Motor neuron (in vitro differentiated cells): Measurements from ENCODE around the gene STK39. TPM values are rescaled to one million over a fixed set of nuclear protein-coding genes. Genes with fewer than 3 reads are reported as not detected.
"Not testable (repeated sequence)": the region's sequence is repeated elsewhere in the genome, so short reads cannot be mapped to it uniquely, and the experiment has no call there.

Experiments used
- ATAC-seq, 8 experiments: fragments of 200-7000 bp; cut with Tn5 transposase; replicated peaks in 6 of 8; 2 replicates each; pipeline ENCODE4 v1.8.0; 2021; ENCODE audit warnings: mild to moderate bottlenecking in 8 of 8, moderate library complexity in 8 of 8
- H3K27ac ChIP-seq, 2 donors: fragments of 250-450 bp; sonication (Bioruptor Pico); 2 replicates each; pipeline ENCODE4 v1.9.0; 2021; ENCODE audit warnings: antibody characterized with exemption in 2 of 2, mild to moderate bottlenecking in 2 of 2, moderate library complexity in 1 of 2
- H3K4me1 ChIP-seq, 2 donors: fragments of 250-450 bp; sonication (Bioruptor Pico); replicated peaks in 1 of 2; 2 replicates each; pipeline ENCODE4 v1.6.1; 2021; ENCODE audit warnings: antibody characterized with exemption in 2 of 2, mild to moderate bottlenecking in 2 of 2, moderate library complexity in 1 of 2
- H3K4me3 ChIP-seq, 5 donors: fragments of 250-450 bp; sonication (Bioruptor Pico); 2 replicates each; pipeline ENCODE4 v1.9.0; 2021; ENCODE audit warnings: antibody characterized with exemption in 5 of 5, mild to moderate bottlenecking in 5 of 5, moderate library complexity in 4 of 5
- WGBS, 10 experiments: fragments of 450-650 bp; shearing (Covaris generic); methylation state at CpG; one replicate each; pipeline ENCODE4 v1.0.0; 2022; 5-methylcytosine and 5-hydroxymethylcytosine counted together
- in situ Hi-C, 9 experiments: fragments of 400-800 bp; cut with MboI; loops; one replicate each; pipeline ENCODE4 v1.15.0; 2021; ENCODE audit warnings: low sequenced_read_pairs in 9 of 9, low pct_unique_long_range_greater_than_20kb in 2 of 9; ENCODE audit not compliant: unreplicated experiment in 9 of 9
- total RNA-seq, 8 experiments: library from RNA; unstranded; fragments of 300-600 nt; gene quantifications; 2 replicates each; pipeline versions ENCODE4 v1.2.3 to v1.2.4, GENCODE V29; 2022

STK39 gene
- total RNA-seq, 8 experiments from 2014 or later, result 12.3 to 43.3 (median 30.2) TPM

DNA sequence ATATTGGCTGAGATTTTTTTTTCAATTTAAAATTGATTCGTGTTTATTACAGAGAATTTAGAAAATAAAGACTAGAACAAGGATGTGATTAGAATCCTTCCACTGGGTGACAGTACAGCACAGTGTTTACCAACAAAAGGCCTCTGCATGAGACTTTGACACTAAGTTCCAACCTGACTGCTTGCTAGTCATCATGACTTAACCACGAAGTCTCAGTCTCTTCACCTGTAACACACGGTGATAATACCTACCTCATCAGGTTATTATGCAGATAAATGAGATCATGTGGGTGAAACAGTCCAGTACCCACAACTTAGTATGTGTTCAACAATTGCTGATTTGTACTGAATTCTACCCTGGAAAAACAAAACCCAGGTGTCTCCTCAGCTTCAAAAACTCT lies 151.2 kb downstream of the STK39 start:
- in situ Hi-C loops, result no loop called here
- H3K4me3 ChIP-seq, result no peak overlapping the region
- H3K27ac ChIP-seq, result no peak overlapping the region
- no peak for ATAC-seq
- no peaks in the 10 kb centered on the region for H3K4me1 ChIP-seq
- 78 to 100% (median 96%) methylated on average over 1 to 3 of the region's 3 CpGs for WGBS, 10 experiments

DNA sequence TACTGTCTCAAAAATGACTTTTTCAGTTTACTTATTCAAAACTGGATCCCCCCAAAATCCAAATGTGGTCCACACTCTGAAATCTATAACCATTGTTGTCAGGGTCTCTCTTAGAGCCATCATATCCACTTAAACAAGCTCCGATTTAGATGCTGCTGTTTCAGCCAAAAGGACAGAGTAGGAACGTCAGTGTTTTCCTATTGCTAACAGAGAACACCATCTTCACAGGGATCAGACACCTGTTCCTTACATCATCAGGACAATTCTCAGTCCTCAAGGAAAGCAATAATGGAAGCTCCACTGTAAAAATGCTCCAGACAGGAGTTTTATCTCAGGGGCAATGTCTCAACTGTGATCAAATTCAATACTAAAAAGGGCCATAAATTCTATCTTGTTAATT lies 155.4 kb downstream of the STK39 start:
- Histone ChIP-seq H3K4me1 (no peaks in the 10 kb centered on the region), H3K27ac (no peak overlapping the region), H3K4me3 (no peak overlapping the region)
- WGBS, 10 experiments, result 76 to 100% (median 93%) methylated on average over 1 to 2 of the region's 2 CpGs; no CpG with 5 or more reads in 1 of the 10 experiments
- ATAC-seq, result no peak
- in situ Hi-C loops, result no loop called here

DNA sequence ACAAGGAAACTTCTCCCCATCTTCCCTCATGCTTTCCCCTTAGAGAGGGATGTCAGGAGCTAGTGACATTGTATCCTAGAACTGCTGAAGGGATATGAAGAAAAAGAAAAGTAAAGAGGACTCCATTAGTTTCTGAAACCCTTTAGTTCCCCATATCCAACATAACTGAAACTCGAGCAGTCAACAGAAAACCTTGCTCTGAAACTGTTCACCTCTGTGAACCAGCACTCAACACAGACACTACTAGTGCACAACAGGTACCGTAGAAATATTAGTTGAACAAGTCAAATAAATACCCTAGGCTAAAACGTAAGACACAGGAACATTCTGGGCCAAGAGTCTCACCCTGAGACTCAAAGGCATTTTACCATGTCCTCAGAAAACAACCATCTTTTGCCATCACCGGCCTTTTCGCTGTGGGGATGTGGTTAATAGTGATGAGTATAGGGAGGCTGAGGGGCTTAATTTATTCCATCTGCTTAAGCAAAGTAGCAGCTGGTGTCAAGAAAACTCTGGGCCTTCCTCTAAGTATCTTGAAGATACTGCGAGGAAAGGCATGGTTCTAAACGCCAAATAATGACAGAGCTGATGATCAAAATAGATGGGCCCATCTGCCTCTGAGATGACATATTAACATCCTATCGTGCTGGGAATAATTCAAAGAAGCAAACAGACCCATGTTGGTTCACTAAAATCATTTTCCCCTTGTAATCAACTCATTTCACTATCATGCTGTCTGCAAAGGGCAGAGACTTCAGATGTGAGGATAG lies 156.8 kb downstream of the STK39 start:
- H3K4me1 ChIP-seq, result no peaks in the 10 kb centered on the region
- 42 to 100% (median 86%) methylated on average over 1 to 6 of the region's 8 CpGs for WGBS, 10 experiments
- in situ Hi-C loops, result no loop called here
- ATAC-seq, result no peak
- no peak overlapping the region for H3K4me3 ChIP-seq
- H3K27ac ChIP-seq, result no peak overlapping the region

- ATAC-seq, result no peak
- whole genome bisulfite sequencing, 10 experiments, result 67 to 100% (median 100%) methylated on average over 1 of the region's 1 CpG; no CpG with 5 or more reads in 1 of the 10 experiments
- in situ Hi-C loops, result no loop called here
- no peak overlapping the region for H3K27ac ChIP-seq
- no peak overlapping the region for H3K4me3 ChIP-seq
- H3K4me1 ChIP-seq, result peaks cover 0 to under 1% of the 10 kb centered on the region in 2 donors
Observed at GRCh38 chr2:168089200-168089599, 158.2 kb downstream of the STK39 start.

DNA sequence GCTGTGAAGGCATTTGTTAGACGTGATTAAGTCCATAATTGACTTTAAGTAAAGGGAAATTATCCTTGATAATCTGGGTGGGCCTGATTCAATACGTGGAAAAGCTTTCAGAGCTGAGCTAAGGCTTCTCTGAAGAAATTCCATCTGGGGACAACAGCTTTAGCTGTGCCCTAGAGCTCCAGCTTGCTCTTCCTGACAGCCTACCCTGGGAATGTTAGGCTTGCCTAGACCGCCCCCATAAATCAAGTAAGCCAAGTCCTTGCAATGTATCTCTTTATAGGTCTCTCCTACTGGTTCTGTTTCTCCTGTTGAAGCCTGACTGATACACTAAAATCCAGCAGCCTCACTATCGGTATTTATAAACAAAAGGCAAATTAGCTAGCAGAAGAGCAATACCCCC lies 160.0 kb downstream of the STK39 start:
- no peak overlapping the region for H3K27ac ChIP-seq
- in situ Hi-C loops, result no loop called here
- WGBS, 10 experiments, result 79 to 100% (median 92%) methylated on average over 1 to 4 of the region's 4 CpGs; no CpG with 5 or more reads in 3 of the 10 experiments
- H3K4me1 ChIP-seq, result peaks cover 0 to 6% of the 10 kb centered on the region in 2 donors
- H3K4me3 ChIP-seq, result no peak overlapping the region
- no peak for ATAC-seq

DNA sequence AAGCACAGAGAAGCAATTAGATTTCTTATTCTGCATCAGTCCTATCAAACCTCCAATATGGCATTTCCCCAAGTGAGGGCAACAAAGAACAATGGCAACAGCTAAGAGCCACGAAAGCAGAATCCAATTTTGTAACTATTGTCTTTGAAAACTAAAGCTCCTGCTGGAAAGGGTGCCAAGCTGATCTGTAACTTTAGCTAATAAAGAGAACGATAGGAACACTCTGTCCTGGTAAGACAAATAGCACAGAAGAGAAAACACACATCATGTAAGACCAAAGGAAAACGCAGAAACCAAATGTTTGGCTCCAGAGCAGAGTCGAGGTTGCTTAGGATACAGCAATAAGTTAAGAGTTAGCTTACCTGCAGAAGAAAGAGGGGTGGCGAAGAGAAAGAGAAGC lies 160.5 kb downstream of the STK39 start:
- ATAC-seq, result peak in 1 of 8 experiments; percentile 79
- Histone ChIP-seq H3K27ac (no peak overlapping the region), H3K4me1 (peaks cover 0 to 6% of the 10 kb centered on the region in 2 donors), H3K4me3 (no peak overlapping the region)
- 54 to 100% (median 87%) methylated on average over 1 to 5 of the region's 5 CpGs for WGBS, 10 experiments
- in situ Hi-C loops, result no loop called here

- 60 to 100% (median 83%) methylated on average over 1 to 3 of the region's 4 CpGs; no CpG with 5 or more reads in 1 of the 10 experiments for WGBS, 10 experiments
- Histone ChIP-seq H3K27ac (no peak overlapping the region), H3K4me3 (no peak overlapping the region), H3K4me1 (peaks cover 0 to 6% of the 10 kb centered on the region in 2 donors)
- no peak for ATAC-seq
- in situ Hi-C loops, result no loop called here
Observed at GRCh38 chr2:168085801-168086361, 161.5 kb downstream of the STK39 start.

GRCh38 chr2:168084288-168084687 lies 163.1 kb downstream of the STK39 start:
- WGBS, 10 experiments, result 30 to 82% (median 65%) methylated on average over 2 to 3 of the region's 4 CpGs; no CpG with 5 or more reads in 5 of the 10 experiments
- in situ Hi-C loops, result no loop called here
- H3K27ac ChIP-seq, result no peak overlapping the region
- peaks cover 0 to 6% of the 10 kb centered on the region in 2 donors for H3K4me1 ChIP-seq
- ATAC-seq, result peak in 5 of 8 experiments; percentile 15 to 66 (median 47)
- no peak overlapping the region for H3K4me3 ChIP-seq

DNA sequence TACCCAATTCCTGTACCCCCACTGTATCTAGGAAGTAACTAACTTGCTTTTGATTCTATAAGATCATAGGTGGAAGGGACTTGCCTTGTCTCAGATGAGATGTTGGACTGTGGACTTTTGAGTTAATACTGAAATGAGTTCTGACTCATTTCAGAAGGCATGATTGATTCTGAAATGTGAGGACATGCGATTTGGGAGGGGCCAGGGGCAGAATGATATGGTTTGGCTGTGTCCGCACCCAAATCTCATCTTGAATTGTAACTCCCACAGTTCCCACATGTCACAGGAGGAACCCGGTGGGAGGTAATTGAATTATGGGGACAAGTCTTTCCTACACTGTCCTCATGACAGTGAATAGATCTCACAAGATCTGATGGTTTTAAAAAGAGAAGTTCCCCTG lies 165.9 kb downstream of the STK39 start:
- H3K4me1 ChIP-seq, ATAC-seq, H3K4me3 ChIP-seq, in situ Hi-C loops, H3K27ac ChIP-seq: not testable (repeated sequence)
- WGBS, 10 experiments, result 83 to 100% (median 95%) methylated on average over 1 to 3 of the region's 3 CpGs; no CpG with 5 or more reads in 3 of the 10 experiments

DNA sequence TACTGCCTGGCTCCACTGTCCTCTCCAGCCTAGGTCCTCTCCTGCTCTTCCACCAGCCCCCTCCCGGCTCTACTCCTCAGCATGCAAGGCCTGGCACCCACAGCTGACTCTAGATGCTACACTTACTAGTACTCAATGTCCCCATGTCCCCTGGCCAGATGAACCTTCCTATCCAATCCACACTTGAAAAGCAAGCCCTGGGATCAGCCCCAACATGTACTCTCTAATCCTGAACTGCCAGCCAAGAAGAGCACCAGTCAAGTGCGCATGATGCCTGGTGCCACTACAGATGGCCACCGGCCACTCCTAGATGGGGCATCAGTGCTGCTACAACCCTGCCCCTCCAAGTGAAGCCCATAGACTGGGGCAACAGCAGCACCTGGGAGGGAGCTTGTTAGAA lies 168.2 kb downstream of the STK39 start:
- Histone ChIP-seq H3K4me1 (peaks cover 0 to 6% of the 10 kb centered on the region in 2 donors), H3K4me3 (no peak overlapping the region), H3K27ac (no peak overlapping the region)
- in situ Hi-C loops, result no loop called here
- 86 to 100% (median 100%) methylated on average over 1 to 3 of the region's 3 CpGs; no CpG with 5 or more reads in 5 of the 10 experiments for WGBS, 10 experiments
- no peak for ATAC-seq

- WGBS, 10 experiments, result 53 to 100% (median 97%) methylated on average over 2 to 3 of the region's 3 CpGs
- no peak for ATAC-seq
- no peak overlapping the region for H3K27ac ChIP-seq
- H3K4me1 ChIP-seq, result no peaks in the 10 kb centered on the region
- in situ Hi-C loops, result no loop called here
- H3K4me3 ChIP-seq, result no peak overlapping the region
Observed at GRCh38 chr2:168076731-168077130, 170.7 kb downstream of the STK39 start.

GRCh38 chr2:168075446-168075845 lies 171.9 kb downstream of the STK39 start:
- ATAC-seq, result no peak
- Histone ChIP-seq H3K27ac (no peak overlapping the region), H3K4me1 (no peaks in the 10 kb centered on the region), H3K4me3 (no peak overlapping the region)
- in situ Hi-C loops, result no loop called here
- 69 to 100% (median 100%) methylated on average over 1 to 2 of the region's 2 CpGs; no CpG with 5 or more reads in 1 of the 10 experiments for WGBS, 10 experiments

DNA sequence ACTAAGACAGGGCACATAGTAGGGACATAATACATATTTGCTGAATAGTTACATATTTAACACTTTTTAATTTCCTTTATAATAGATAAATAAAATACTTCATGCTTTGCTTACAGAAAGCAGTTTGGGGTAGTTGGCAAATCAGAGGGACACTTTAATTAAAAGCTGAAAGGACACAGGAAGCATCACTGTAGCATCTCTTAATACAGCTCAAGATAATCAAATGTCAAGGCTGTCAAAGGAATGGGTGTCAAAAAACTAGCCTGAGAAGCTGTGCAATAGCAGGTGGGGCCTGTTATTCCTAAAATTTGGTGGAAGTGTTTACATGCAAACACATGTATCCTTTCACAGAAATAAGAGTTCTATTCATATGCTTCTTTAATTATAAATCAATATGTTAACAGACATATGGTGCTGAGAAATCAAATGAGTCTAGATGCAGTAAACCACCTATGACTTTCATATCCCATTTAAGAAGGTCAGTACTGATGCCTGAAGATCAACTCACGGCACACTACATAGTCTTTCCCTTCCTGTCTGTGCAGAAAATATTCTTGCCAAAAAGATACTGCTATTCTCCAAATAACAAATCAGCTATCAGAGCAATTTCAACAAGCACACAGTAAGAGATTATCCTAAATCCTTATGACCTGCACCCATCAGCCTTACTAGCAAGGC lies 174.6 kb downstream of the STK39 start:
- no peak for ATAC-seq
- H3K27ac ChIP-seq, result no peak overlapping the region
- in situ Hi-C loops, result no loop called here

More for the DNA sequence above, 174.6 kb downstream of the STK39 start:
- Histone ChIP-seq H3K4me3 (no peak overlapping the region), H3K4me1 (no peaks in the 10 kb centered on the region)
- 40 to 100% (median 100%) methylated on average over 1 of the region's 1 CpG; no CpG with 5 or more reads in 4 of the 10 experiments for WGBS, 10 experiments
